PFSK-1 (cell line): ENCODE data around the gene VAV2.

Experiments
- FOXP2 ChIP-seq: optimal IDR thresholded peaks from 2 replicates; pipeline ENCODE3; 2011; ENCODE audit warnings: borderline replicate concordance, control low read depth, inconsistent platforms; ENCODE audit not compliant: insufficient read depth; ENCODE audit errors: extremely low read length, extremely low read depth
- POLR2AphosphoS5 ChIP-seq: IDR thresholded peaks from 2 replicates; pipeline ENCODE4 v1.6.1; 2012; ENCODE audit warnings: low read depth, mild to moderate bottlenecking, control low read depth, low read length, moderate library complexity
- SIN3A ChIP-seq: IDR thresholded peaks from 2 replicates; pipeline ENCODE4 v1.6.1; 2012; ENCODE audit warnings: mild to moderate bottlenecking, low read length, moderate library complexity, borderline replicate concordance; ENCODE audit not compliant: insufficient read depth
- TAF1 ChIP-seq: IDR thresholded peaks from 2 replicates; pipeline ENCODE4 v1.6.1; 2012; ENCODE audit warnings: low read length, control low read depth, borderline replicate concordance; ENCODE audit not compliant: insufficient read depth
- TF ChIP-seq, protein P1 (sequence below), 2 experiments: IDR thresholded peaks; 2 replicates each; pipeline versions ENCODE4 v1.6.1 to v1.8.0; 2011 to 2012; ENCODE audit warnings: low read depth in 2 of 2, low read length in 2 of 2, control low read depth in 1 of 2, inconsistent platforms in 1 of 2, mild to moderate bottlenecking in 1 of 2, moderate library complexity in 1 of 2; ENCODE audit not compliant: insufficient read depth in 1 of 2

Gene VAV2

GRCh38 chr9:133975511-133975910 is 16.6 kb downstream of the VAV2 start:
- TF ChIP-seq TAF1: no peak
- TF ChIP-seq FOXP2: no peak
- no peak for TF ChIP-seq SIN3A
- TF ChIP-seq, protein P1, sequence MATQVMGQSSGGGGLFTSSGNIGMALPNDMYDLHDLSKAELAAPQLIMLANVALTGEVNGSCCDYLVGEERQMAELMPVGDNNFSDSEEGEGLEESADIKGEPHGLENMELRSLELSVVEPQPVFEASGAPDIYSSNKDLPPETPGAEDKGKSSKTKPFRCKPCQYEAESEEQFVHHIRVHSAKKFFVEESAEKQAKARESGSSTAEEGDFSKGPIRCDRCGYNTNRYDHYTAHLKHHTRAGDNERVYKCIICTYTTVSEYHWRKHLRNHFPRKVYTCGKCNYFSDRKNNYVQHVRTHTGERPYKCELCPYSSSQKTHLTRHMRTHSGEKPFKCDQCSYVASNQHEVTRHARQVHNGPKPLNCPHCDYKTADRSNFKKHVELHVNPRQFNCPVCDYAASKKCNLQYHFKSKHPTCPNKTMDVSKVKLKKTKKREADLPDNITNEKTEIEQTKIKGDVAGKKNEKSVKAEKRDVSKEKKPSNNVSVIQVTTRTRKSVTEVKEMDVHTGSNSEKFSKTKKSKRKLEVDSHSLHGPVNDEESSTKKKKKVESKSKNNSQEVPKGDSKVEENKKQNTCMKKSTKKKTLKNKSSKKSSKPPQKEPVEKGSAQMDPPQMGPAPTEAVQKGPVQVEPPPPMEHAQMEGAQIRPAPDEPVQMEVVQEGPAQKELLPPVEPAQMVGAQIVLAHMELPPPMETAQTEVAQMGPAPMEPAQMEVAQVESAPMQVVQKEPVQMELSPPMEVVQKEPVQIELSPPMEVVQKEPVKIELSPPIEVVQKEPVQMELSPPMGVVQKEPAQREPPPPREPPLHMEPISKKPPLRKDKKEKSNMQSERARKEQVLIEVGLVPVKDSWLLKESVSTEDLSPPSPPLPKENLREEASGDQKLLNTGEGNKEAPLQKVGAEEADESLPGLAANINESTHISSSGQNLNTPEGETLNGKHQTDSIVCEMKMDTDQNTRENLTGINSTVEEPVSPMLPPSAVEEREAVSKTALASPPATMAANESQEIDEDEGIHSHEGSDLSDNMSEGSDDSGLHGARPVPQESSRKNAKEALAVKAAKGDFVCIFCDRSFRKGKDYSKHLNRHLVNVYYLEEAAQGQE (IDR thresholded peaks at IDR 0.05; ENCODE audit: insufficient read depth in 1 of 2, low read depth in 2 of 2, low read length in 2 of 2): no peak
- TF ChIP-seq POLR2AphosphoS5: no peak

DNA sequence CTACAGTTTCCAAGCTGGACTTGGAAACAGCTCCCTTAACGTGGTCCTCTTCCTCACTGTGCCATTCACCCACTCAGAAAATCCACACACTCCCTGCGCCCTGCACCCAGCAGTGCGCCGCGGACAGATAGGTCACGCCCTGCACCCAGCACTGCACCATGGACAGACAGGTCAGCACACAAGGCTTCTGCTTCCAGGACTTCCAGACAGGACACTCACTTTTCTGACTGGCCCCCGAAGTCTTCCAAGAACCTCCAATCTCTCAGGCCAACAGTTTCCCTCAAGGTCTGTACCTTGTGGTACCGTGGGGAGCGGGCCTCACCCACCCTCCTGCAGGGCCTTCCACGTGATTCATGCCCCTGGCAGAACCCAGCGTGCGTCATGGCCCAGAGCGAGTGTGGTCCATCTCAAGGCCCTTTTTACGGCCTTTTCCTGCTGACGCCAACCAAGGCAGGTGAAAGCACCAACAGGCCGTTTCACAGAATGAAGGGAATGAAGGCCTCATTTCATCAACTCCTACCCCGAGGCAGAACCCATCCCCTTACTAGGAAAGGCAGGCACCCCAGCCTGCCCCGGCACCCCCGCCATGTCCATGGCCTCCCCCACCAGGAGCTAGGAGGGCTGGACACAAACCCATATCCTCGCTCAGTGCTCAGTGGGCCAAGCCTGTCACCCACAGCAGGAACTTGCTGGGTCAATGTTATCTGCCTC is 17.3 kb downstream of the VAV2 start:
- TF ChIP-seq SIN3A (no peak), POLR2AphosphoS5 (no peak), FOXP2 (no peak), TAF1 (no peak)
- TF ChIP-seq, protein P1 (IDR thresholded peaks at IDR 0.05; ENCODE audit: insufficient read depth in 1 of 2, low read depth in 2 of 2, low read length in 2 of 2): no peak

DNA sequence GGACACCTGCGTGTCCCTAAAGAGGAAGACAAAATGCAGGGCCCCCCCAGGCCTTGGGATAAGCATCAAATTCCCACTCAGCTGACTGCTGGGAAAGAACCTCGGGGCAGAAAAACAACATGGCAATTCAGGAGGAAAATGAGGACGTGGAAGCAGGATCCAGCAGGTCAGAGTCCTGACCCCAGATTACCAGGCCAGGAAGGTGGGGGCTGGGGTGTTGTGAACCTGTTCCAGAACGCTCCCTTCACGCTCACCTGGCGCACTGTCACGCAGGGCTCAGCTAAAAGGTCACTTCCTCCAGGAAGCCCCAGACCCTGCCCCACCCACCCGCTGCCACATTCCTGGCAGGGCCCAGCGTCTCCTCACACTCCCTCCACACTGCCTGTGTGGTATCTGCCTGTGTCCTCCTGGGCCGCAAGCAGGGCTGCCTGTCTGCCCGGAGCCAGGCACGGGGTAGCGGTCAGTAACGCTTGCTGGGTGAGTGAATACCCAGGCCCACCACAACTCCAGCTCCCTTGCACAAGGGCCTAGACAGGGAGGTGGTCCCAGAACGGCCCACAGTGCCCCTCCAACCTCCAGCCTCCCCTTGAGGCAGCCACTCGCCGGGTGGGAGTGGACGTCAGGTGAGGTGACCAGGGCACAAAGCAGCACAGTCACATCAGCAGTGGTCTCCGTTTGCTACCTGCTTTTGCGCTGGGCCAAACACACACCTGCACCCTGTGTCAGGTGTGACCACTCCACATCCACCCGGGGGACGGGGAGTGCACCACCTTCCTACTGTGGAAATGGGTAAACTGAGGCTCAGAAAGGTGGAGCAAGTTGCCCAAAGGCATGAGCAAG is 18.1 kb downstream of the VAV2 start:
- TF ChIP-seq POLR2AphosphoS5 (no peak), FOXP2 (no peak), TAF1 (no peak), SIN3A (no peak)
- TF ChIP-seq, protein P1 (IDR thresholded peaks at IDR 0.05; ENCODE audit: insufficient read depth in 1 of 2, low read depth in 2 of 2, low read length in 2 of 2): no peak

DNA sequence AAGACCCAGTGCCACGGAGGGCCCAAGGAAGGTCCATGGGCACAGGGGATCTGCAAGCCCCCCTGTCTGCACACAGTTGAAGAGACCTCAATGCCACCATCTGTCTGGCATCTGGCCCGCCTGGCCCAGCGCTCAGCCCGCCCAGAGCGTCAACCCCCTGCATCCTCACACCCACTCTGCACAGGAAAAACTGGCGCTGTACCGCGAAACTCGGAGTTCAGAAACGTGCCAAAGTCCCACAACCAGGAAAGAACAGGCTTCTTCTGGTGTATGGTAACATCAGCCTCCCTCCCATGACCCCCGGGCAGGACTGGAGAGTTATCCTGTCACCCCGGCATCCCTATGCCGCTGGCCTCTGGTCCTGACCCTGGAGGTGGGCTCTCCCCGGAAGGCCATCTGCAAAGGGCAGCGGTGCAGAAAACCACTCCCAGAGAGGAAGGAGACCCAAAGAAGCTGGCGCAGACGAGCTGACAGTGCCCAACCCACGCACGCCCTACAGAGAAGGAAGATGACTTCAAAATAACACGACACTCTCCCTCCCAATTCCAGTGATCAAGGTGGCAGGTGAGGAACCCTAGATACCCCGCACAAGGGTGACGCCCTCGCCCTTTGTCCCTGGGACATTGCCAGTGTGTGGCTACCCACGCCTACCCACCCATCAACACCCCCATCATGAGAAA is 18.9 kb downstream of the VAV2 start:
- TF ChIP-seq, protein P1 (IDR thresholded peaks at IDR 0.05; ENCODE audit: insufficient read depth in 1 of 2, low read depth in 2 of 2, low read length in 2 of 2): no peak
- TF ChIP-seq POLR2AphosphoS5: no peak
- no peak for TF ChIP-seq FOXP2
- no peak for TF ChIP-seq TAF1
- no peak for TF ChIP-seq SIN3A
